GM21717 (cell line): ENCODE data around the gene ZBTB32.
"Not testable (repeated sequence)": the region's sequence is repeated elsewhere in the genome, so short reads cannot be mapped to it uniquely, and the experiment has no call there.

Experiments
- ATAC-seq: cut with Tn5 transposase; IDR thresholded peaks from one replicate; pipeline ENCODE4 v1.9.1; 2021; ENCODE audit warnings: mild to moderate bottlenecking, moderate library complexity; ENCODE audit not compliant: unreplicated experiment

ZBTB32 gene, protein sequence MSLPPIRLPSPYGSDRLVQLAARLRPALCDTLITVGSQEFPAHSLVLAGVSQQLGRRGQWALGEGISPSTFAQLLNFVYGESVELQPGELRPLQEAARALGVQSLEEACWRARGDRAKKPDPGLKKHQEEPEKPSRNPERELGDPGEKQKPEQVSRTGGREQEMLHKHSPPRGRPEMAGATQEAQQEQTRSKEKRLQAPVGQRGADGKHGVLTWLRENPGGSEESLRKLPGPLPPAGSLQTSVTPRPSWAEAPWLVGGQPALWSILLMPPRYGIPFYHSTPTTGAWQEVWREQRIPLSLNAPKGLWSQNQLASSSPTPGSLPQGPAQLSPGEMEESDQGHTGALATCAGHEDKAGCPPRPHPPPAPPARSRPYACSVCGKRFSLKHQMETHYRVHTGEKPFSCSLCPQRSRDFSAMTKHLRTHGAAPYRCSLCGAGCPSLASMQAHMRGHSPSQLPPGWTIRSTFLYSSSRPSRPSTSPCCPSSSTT

DNA sequence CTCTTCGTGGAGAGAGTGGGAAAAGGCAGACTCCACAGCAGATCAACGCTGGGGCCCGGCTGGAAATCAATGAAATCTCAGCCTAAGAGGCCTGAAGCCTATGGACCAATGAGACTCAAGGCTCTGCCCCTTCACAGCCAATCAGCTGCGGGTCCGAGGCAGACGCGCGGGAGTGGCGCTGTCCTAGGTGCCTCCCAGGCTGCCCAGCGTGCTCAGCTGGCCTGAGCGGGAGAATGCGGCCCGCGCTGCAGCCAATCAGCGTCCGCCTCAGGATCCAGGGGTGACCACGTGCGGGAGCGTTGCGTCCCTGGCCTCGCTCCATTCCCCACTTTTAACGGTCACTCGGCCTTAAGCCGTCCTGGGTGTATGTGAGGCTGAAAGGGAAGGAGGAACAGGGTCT is at the start of gene ZBTB32:
TSS of gene ZBTB32 (plus strand) at position 341 of the 400 bp plus-strand sequence. CDS start 10,069 bp downstream, outside the sequence.
- no peak for ATAC-seq

DNA sequence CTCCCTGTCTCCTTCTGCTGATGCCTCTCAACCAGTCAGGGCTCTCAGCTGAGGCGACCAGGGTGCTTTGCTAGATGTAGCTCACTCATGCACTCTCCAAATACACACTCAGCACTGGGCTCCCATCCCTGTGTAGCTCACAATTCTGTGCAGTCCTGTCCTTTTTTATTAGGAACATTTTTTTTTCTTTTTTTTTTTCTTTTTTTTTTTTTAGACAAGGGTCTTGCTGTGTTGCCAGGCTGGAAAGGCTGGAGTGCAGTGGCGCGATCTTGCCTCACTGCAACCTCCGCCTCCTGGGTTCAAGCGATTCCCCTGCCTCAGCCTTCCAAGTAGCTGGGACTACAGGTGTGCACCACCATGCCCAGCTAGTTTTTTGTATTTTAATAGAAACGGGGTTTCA is 49.5 kb upstream of the ZBTB32 start:
- ATAC-seq, result not testable (repeated sequence)

DNA sequence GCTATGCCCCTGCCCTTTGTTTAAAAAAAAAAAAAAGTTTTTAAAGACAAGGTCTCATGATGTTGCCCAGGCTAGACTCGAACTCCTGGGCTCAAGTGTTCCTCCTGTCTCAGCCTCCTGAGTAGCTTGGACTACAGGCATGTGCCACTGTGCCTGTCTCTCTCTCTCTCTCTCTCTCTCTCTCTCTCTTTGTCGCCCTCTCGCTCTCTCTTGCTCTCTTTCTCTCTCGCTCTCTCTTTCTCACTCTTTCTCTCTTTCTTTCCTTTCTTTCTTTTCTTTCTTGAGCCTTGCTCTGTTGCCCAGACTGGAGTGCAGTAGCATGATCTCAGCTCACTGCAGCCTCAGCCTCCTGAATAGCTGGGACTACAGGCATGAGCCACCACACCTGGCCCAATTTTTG is 48.8 kb upstream of the ZBTB32 start:
- ATAC-seq, result no peak

DNA sequence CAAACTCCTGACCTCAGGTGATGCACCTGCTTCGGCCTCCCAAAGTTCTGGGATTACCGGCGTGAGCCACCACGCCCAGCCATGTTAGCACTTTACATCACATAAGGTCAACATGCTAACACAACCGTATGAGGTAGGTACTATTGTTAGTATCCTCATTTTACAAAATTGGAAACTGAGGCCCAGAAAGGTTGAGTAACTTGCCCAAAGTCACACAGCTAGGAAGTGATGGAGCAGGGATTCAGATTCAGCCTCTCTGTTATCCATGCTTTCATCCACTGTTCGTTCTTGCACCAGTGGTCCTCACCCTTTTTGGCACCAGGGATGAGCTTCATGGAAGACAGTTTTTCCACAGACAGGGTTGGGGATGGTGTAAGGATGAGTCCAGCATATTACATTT is 47.7 kb upstream of the ZBTB32 start:
- ATAC-seq, result no peak

DNA sequence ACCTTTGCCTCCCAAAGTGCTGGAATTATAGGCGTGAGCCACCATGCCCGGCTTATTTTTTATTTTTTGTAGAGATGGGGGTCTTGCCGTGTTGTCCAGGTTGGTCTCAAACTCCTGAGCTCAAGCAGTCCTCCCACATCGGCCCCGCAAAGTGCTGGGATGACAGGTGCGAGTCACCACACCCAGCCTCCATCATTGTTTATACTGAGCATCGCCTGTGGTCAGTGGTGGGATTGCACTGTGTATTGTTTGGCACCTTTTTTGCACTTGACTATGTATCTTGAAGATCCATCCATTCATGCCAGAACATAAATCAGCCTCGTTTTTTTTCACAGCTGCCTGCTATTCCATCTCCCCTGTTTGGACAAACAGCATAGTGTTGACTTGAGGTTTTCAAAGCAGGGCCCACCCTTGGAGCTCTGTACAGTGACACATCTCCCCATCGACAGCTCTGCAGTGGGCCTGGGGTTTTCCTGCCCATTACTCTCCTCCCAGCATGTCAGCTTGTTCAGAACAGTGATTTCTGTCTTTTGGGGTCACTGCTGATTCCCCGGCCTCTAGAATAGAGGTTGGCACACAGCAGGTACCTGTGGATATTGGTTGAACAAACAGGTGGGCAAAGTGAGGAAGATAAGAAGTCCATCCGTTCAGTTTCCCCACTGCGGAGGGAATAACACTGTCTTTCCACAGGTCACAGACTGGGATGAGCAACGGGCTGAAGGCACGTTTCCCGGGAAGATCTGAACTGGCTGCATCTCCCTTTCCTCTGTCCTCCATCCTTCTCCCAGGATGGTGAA is 46.3 kb upstream of the ZBTB32 start:
- ATAC-seq, result no peak

DNA sequence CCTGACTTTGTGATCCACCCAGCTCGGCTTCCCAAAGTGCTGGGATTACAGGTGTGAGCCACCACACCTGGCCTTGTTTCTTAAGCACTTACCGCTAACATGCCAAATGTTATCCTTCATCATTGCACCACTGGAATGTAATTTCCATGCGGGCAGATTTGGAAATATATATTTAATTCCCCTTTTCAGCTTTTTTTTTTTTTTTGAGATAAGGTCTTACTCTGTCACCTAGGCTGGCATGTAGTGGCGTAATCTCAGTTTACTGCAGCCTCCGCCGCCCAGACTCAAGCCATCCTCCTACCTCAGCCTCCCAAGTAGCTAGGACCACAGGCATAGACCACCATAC is 42.4 kb upstream of the ZBTB32 start:
- ATAC-seq, result no peak

DNA sequence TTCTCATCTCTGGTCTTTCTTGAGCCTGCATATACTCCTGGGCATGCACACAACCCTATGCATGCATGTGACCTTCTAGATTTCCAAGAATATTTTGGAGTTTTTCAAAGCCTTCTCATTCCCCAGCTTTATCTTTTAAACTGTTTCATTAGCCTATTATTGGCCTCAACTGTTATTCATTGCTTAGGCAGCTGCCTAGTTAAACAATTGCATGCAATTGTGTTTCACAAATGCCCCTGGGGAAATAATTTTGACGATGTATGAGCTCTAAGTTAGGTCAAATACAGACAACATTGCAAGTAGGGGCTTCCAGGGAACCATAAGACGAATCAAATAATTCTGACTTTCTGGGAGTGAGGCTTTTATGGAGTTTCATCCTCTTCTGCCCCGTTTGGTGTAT is 40.4 kb upstream of the ZBTB32 start:
- ATAC-seq, result no peak

DNA sequence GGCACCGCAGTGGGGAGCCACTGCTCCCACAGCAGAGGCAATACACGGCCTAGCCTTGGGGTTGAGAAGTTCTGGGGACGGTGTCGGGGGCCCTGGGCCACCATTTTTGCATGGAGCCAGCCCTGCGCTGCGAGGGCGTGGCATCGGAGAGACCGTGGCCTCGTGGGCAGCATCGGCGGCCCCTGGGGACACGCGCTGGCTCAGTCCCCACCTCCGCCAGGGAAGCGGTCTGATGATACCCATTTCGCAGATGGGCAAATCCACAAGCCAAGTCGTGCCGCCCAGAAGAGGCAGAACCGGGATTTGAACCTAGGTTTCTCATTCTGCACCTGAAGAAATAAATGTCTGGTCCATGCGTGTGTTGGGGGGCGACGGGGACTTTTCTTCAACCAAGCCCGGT is 39.2 kb upstream of the ZBTB32 start:
- no peak for ATAC-seq

DNA sequence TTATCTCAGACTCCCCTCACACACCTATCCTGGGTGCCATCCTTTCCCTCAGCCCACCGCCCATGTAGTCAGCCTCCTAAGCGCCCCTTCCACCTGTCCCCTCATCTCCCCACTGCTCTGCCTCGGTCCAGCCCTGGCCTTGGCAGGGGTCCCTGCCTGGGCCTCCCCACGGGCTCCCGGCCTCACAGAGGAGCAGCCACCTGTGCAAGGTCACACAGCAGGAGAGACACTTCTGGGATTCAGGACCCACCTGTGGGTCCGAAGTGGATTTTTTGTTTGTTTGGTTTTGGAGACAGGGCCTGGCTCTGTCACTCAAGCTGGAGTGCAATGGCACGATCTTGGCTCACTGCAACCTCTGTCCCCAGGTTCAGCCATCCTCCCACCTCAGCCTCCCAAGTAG is 38.8 kb upstream of the ZBTB32 start:
- no peak for ATAC-seq

DNA sequence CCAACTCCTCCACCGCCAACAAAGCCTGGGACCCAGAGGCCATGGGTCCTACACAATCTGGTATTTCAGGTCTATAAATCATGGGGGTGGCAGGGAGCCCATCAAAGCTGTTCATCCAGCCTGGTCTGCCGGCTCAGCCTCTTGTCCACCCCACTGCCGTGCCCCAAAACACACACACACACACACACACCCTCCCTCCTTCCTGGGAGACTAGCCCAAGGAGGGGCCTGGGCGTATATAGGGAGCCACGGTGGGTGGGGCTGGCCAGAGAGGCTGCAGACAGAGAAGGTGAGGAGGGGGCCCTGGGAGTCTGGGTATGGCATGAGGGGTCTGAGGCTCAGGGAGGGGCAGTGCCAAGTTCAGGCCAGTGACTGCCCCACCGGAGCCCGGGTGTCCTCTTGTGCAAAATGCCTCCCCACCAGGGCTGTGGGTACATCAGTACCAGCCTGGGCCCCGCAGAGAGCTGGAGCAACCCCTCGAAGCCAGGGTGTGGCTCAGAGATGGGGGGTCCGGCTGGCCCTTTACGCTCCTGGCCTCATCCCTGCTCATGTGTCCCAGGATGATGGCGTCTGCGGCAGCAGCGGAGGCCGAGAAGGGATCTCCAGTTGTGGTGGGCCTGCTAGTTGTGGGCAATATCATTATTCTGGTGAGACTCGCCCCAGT is 38.0 kb upstream of the ZBTB32 start, which contains the start of gene UPK1A:
TSS of gene UPK1A (plus strand) at position 267 of the 663 bp plus-strand sequence. CDS start at position 563, 296 bp downstream.
- ATAC-seq, result no peak

DNA sequence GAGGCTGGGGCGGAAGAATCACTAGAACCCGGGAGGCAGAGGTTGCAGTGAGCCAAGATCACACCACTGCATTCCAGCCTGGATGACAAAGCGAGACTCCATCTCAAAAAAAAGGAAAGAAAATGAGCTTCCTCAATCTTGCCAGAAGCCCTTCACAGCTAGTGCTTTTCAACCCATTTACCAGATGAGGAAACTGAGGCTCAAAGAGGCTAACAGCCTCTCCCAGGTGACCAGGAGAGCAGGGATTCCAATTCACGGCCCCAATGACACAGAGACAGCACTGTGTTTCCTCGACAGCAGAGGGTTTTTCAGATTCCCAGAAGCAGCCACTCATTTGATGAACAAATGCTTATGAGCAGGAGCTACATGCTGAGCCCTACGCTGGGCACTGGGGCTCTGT is 34.8 kb upstream of the ZBTB32 start:
- ATAC-seq, result no peak

DNA sequence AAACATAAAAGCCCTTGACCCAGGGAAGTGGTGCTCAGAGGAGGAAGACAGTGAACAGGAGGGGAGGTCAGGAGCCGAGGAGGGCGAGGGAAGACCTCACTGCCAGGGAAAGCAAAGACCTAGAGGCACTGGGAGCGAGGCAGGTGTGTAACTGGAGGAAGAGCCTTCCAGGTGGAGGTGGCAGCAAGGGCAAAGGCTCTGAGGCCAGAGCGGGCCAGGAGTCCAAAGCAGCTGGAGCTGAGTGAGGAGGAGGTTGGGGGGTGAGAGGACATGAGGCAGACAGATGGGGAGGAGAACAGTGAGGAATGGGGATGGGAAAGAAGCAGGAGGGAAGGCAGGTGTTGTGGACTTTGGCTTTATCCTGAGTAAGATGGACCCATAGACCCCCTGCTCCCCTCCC is 34.4 kb upstream of the ZBTB32 start:
- no peak for ATAC-seq

DNA sequence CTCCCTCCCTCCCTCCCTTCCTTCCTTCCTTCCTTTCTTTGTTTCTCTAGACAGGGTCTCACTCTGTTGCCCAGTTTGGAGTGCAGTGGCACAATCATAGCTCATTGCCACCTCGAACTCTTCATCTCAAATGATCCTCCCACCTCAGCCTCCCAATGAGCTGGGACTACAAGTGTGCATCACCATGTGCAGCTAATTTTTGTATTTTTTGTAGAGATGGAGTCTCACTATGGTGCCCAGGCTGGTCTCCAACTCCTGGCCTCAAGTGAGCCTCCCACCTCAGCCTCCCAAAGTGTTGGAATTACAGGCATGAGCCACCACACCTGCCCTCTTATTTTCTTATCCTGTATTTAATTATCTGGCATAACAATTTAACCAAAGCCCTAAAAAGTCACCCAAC is 33.7 kb upstream of the ZBTB32 start:
- no peak for ATAC-seq

DNA sequence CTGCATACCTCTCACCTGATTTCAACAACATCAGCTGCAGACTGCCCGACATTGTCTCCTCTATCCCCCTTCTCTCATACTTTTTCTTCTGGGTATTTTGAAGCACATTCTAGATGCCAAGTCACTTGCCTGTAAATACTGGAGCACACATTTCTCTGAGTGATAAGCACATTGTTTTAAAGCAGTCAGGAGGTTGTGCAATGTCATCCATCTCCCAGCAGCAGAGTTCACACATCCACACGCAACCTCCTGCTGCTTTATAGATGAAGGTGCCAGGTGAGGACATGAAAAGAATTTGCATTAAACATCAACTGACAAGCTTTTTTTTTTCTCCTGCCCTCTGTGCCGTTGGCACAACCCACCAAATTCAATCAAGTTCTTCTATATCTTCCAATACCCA is 32.5 kb upstream of the ZBTB32 start:
- no peak for ATAC-seq

DNA sequence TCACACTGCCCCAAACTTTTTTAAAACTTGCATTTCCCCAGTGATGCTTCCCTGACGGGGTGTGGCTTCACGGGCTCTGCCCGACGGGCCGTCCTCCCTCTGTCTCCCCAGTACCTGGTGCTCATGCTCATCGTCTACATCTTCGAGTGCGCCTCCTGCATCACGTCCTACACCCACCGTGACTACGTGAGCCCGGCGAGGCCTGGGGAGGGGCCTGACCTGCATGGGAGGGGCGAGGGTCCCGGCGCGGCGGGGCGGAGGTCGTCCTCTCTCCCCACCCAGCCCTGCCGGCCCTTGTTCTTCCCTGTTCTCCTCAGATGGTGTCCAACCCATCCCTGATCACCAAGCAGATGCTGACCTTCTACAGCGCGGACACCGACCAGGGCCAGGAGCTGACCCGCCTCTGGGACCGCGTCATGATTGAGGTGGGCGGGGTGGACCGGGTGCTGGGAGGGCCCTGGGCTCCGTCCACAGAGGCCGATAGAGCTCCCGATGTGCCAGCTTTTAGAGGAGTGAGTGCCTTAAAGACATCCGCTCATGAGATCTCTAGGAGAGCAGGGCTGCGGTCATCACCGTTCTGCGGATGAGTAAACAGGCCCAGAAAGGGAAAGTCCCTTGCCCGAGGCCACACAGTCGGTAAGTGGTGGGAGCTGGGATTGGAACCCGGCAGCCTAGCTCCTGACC is 31.1 kb upstream of the ZBTB32 start:
- no peak for ATAC-seq

DNA sequence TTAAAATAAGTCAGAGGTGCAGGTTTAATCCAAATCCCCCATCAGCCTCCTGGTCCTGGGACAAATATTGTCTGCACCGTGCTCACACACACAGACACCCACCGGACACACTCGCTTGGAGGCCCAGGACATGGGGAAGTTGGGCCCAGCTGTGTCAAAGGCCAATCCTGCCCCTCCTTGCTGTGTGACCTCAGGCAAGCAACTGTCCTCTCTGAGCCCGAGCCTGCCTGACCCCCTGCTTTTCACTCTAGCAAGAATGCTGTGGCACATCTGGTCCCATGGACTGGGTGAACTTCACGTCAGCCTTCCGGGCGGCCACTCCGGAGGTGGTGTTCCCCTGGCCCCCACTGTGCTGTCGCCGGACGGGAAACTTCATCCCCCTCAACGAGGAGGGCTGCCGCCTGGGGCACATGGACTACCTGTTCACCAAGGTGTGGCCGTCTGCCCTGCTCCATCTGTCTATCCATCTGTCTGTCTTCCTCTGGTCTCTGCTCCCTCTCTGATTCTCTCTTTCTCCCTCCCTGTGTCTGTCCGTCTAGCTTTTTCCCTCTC is 28.7 kb upstream of the ZBTB32 start:
- ATAC-seq, result no peak

DNA sequence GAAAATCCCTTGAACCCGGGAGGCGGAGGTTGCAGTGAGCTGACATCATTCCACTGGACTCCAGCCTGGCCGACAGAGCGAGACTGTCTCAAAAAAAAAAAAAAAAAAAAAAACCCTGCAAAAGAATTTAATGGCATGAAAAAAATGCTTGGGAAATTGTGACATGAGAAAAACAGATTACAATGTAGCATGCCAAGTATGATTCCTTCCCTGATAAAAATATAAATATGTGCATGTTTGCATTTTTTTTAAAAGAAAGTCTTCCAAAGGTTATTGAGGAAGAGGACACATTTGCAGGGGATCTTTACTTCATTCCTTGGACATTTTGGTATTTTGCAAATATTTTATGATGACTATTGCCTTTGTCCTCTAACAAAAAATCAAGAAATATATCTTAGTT is 14.5 kb upstream of the ZBTB32 start:
- ATAC-seq, result no peak

DNA sequence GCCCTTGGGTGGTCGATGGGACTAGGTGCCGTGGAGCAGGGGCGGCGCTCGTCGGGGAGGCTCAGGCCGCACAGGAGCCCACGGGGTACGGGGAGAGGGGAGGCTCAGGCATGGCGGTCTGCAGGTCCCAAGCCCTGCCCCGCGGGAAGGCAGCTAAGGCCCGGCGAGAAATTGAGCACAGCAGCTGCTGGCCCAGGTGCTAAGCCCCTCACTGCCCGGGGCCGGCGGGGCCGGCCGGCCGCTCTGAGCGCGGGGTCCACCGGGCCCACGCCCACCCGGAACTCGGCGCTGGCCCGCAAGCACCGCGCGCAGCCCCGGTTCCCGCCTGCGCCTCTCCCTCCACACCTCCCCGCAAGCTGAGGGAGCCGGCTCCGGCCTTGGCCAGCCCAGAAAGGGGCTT is 13.3 kb upstream of the ZBTB32 start:
- not testable (repeated sequence) for ATAC-seq

DNA sequence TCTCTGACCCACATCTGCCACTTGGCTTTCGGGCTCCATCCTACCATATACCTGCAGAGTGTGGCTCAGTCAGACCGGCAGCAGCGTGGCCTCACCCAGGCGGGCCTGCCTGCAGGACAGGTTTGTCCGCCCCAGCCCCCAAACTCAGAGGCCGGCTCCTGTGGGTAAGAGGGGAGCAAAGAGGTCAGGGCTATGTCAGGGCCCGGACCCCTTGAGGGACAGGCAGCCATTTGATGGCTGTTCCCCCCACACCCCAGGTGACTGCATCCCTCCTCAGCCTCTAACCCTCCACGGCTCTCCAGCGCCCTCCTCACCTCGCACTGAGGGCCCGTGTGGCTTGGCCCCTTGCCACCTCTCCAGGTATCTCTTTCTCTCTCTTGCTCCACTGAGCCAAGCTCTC is 12.3 kb upstream of the ZBTB32 start:
- no peak for ATAC-seq

DNA sequence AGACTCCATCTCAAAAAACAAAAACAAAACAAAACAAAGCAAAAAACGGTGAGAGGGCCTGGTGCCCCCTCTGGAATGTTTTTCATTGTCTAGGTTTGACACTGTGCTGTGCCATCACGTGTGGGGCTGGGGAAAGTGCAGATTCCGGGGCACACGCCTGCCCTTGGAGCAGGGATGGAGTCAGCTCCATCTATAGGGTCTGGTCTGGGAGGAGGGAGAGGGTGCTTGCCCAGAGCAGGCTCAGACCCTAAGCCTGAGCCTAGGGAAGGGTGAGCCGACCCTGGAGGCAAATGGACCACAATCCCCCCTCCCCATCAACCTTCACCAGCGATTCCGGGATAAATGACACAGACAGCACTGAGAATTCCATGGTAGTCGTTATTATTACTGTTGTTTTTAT is 10.9 kb upstream of the ZBTB32 start:
- no peak for ATAC-seq
